GM19372 (cell line): Measurements from ENCODE around the gene GJA3.

Source experiments
- ATAC-seq: cut with Tn5 transposase; IDR thresholded peaks from one replicate; pipeline ENCODE4 v1.9.1; 2021; ENCODE audit warnings: mild to moderate bottlenecking, low read depth, moderate library complexity; ENCODE audit not compliant: unreplicated experiment

The GJA3 gene

GRCh38 chr13:20130652-20131051 lies 30.2 kb downstream of the GJA3 start:
- no peak for ATAC-seq

- ATAC-seq, result no peak
Observed at GRCh38 chr13:20130012-20130411, 30.8 kb downstream of the GJA3 start.

- ATAC-seq, result no peak
Observed at GRCh38 chr13:20129076-20129475, 31.8 kb downstream of the GJA3 start.

GRCh38 chr13:20128459-20128931 lies 32.4 kb downstream of the GJA3 start:
- ATAC-seq, result peak; percentile 5

GRCh38 chr13:20127562-20128458 lies 33.0 kb downstream of the GJA3 start:
- ATAC-seq, result peak; percentile 66

- ATAC-seq, result no peak
Observed at GRCh38 chr13:20127262-20127561, 33.6 kb downstream of the GJA3 start.

- ATAC-seq, result no peak
Observed at GRCh38 chr13:20126541-20127261, 34.2 kb downstream of the GJA3 start.

GRCh38 chr13:20125783-20126165 lies 35.1 kb downstream of the GJA3 start:
- ATAC-seq, result no peak

GRCh38 chr13:20125129-20125782 lies 35.6 kb downstream of the GJA3 start:
- ATAC-seq, result no peak

- ATAC-seq, result no peak
Observed at GRCh38 chr13:20124303-20124702, 36.5 kb downstream of the GJA3 start.

GRCh38 chr13:20121159-20121525 lies 39.7 kb downstream of the GJA3 start:
- ATAC-seq, result no peak

- ATAC-seq, result no peak
Observed at GRCh38 chr13:20119960-20120359, 40.9 kb downstream of the GJA3 start.

GRCh38 chr13:20118268-20119140 lies 42.3 kb downstream of the GJA3 start:
- peak; percentile 22 for ATAC-seq

GRCh38 chr13:20116213-20116612 lies 44.6 kb downstream of the GJA3 start:
- no peak for ATAC-seq

- ATAC-seq, result no peak
Observed at GRCh38 chr13:20114066-20114610, 46.7 kb downstream of the GJA3 start.

GRCh38 chr13:20109037-20109436 lies 51.8 kb downstream of the GJA3 start:
- no peak for ATAC-seq

- ATAC-seq, result no peak
Observed at GRCh38 chr13:20106742-20107141, 54.1 kb downstream of the GJA3 start.

- no peak for ATAC-seq
Observed at GRCh38 chr13:20105161-20105689, 55.6 kb downstream of the GJA3 start.

GRCh38 chr13:20102525-20103180 lies 58.2 kb downstream of the GJA3 start:
- no peak for ATAC-seq
